Gastrocnemius medialis (tissue), 4 donors: ENCODE measurements around the gene MX1. TPM values are rescaled to one million over a fixed set of nuclear protein-coding genes. Genes with fewer than 3 reads are reported as not detected.

Source experiments
- ATAC-seq, 2 donors: fragments of 150-250 bp; one replicate each; pipeline ENCODE4 v1.9.1; 2016
- DNase-seq, 2 donors: peaks; one replicate each; pipeline ENCODE4 v3.0.0-alpha.2; 2019
- H3K27ac ChIP-seq, 4 donors: fragments of 200-600 bp; sonication (generic); 1 replicate in 1 of 4; 2 replicates in 3 of 4; pipeline ENCODE4 v1.5.1; 2016 to 2018; ENCODE audit warnings: mild to moderate bottlenecking in 2 of 4, moderate library complexity in 1 of 4
- H3K27me3 ChIP-seq, 3 donors: fragments of 200-600 bp; sonication (generic) in 2 of 3; 1 replicate in 1 of 3; 2 replicates in 2 of 3; pipeline versions ENCODE4 v1.5.1 to v1.6.0; 2016 to 2019; ENCODE audit warnings: mild to moderate bottlenecking in 1 of 3, moderate library complexity in 1 of 3
- H3K36me3 ChIP-seq, 2 donors: fragments of 200-600 bp; sonication (generic) in 1 of 2; one replicate each; pipeline ENCODE4 v1.5.1; 2017 to 2018
- H3K4me1 ChIP-seq, 2 donors: fragments of 200-600 bp; sonication (generic) in 1 of 2; one replicate each; pipeline ENCODE4 v1.5.1; 2016 to 2017; ENCODE audit warnings: mild to moderate bottlenecking in 2 of 2
- H3K4me3 ChIP-seq, 4 donors: fragments of 200-600 bp; sonication (generic) in 3 of 4; 1 replicate in 1 of 4; 2 replicates in 3 of 4; pipeline ENCODE4 v1.5.1; 2016 to 2019; ENCODE audit warnings: mild to moderate bottlenecking in 2 of 4
- H3K9me3 ChIP-seq, 3 donors: fragments of 200-600 bp; sonication (generic) in 2 of 3; 1 replicate in 1 of 3; 2 replicates in 2 of 3; pipeline ENCODE4 v1.5.1; 2016 to 2019
- CTCF ChIP-seq, 5 experiments: fragments of 450-650 bp in 3 of 5; fragments of 200-600 bp in 2 of 5; sonication (generic) in 2 of 5; IDR thresholded peaks in 4 of 5; conservative IDR thresholded peaks in 1 of 5; 1 replicate in 4 of 5; 2 replicates in 1 of 5; pipeline ENCODE4 v1.5.1; 2016 to 2019; ENCODE audit warnings: antibody characterized with exemption in 5 of 5, mild to moderate bottlenecking in 3 of 5, moderate library complexity in 3 of 5
- POLR2A ChIP-seq, 2 donors: fragments of 450-650 bp; IDR thresholded peaks; one replicate each; pipeline ENCODE4 v1.6.1; 2017; ENCODE audit warnings: antibody characterized with exemption in 2 of 2, mild to moderate bottlenecking in 2 of 2, moderate library complexity in 2 of 2
- in situ Hi-C, 4 donors: fragments of 200-750 bp; cut with MboI; loops; one replicate each; pipeline versions ENCODE4 v1.15.0 to v1.8.0; 2017; ENCODE audit warnings: low sequenced_read_pairs in 4 of 4
- intact Hi-C: fragments of 100-400 bp; cut with DNase I; formaldehyde crosslinking; loops from one replicate; pipeline ENCODE4 v1.15.1; 2023; ENCODE audit warnings: low total_unique reads
- total RNA-seq, 4 donors: library from RNA; depleted of rRNA; stranded (reverse); fragments of >200 nt; gene quantifications; one replicate each; pipeline versions ENCODE4 v1.1.0 to v1.2.3, GENCODE V29; 2016

MX1 gene
- total RNA-seq, 4 donors from 2014 or later: 2.5 to 10.0 (median 5.7) TPM

GRCh38 chr21:41507521-41508414 is 81.7 kb downstream of the MX1 start, which contains the start of gene TMPRSS2:
TSS of gene TMPRSS2 (minus strand) at chr21:41508158. CDS start at chr21:41498133, 10,025 bp downstream.
- in situ Hi-C loops: no loop called here
- peaks cover 28 to 50% (median 30%) of the 10 kb centered on the region in 3 donors for H3K27me3 ChIP-seq
- ATAC-seq: no peak

GRCh38 chr21:41508415-41509144 is 82.5 kb downstream of the MX1 start:
- Histone ChIP-seq H3K4me1 (peaks cover 0 to 3% of the 10 kb centered on the region in 2 donors), H3K36me3 (no peaks in the 10 kb centered on the region), H3K27me3 (peaks cover 28 to 50% (median 30%) of the 10 kb centered on the region in 3 donors), H3K9me3 (no peaks in the 10 kb centered on the region), H3K27ac (no peak overlapping the region), H3K4me3 (no peak overlapping the region)
- DNase-seq: no peak
- TF ChIP-seq CTCF (IDR thresholded peaks at IDR 0.05 in 4 of 5, conservative IDR thresholded peaks at IDR 0.05 in 1 of 5) (no peak), POLR2A (IDR thresholded peaks at IDR 0.05) (no peak)
- in situ Hi-C loops (no loop called here), intact Hi-C loops (no loop called here)
- ATAC-seq: no peak

More at GRCh38 chr21:41507521-41508414, 81.7 kb downstream of the MX1 start, which contains the start of gene TMPRSS2:
- no peaks in the 10 kb centered on the region for H3K36me3 ChIP-seq
- TF ChIP-seq POLR2A (IDR thresholded peaks at IDR 0.05) (no peak), CTCF (IDR thresholded peaks at IDR 0.05 in 4 of 5, conservative IDR thresholded peaks at IDR 0.05 in 1 of 5) (no peak)
- intact Hi-C loops: no loop called here
- H3K9me3 ChIP-seq: no peaks in the 10 kb centered on the region
- peaks cover 0 to 3% of the 10 kb centered on the region in 2 donors for H3K4me1 ChIP-seq
- DNase-seq: no peak
- no peak within 1 kb of the TSS for H3K27ac ChIP-seq
- H3K4me3 ChIP-seq: peak within 1 kb of the TSS in 1 of 4 donors; percentile 25

Other genes with a start within 250 kb of the MX1 start
- gene FAM3B, start 109.4 kb upstream of the MX1 start, total RNA-seq: not detected
- gene MX2, start 64.2 kb upstream of the MX1 start, total RNA-seq: 1 to 10 TPM; 1.1 to 6.8 (median 2.2) TPM
- 1 to 10 TPM in 1 of 4 donors, under 1 TPM in 1, not detected in 2; 0.09 to 1.2 TPM for gene TMPRSS2, start 81.9 kb downstream of the MX1 start, total RNA-seq